Measurements from ENCODE around the gene PKN3. TPM values are rescaled to one million over a fixed set of nuclear protein-coding genes. Genes with fewer than 3 reads are reported as not detected.

The PKN3 gene
- total RNA-seq, 1 donor from 2014 or later: 3.1 TPM

DNA sequence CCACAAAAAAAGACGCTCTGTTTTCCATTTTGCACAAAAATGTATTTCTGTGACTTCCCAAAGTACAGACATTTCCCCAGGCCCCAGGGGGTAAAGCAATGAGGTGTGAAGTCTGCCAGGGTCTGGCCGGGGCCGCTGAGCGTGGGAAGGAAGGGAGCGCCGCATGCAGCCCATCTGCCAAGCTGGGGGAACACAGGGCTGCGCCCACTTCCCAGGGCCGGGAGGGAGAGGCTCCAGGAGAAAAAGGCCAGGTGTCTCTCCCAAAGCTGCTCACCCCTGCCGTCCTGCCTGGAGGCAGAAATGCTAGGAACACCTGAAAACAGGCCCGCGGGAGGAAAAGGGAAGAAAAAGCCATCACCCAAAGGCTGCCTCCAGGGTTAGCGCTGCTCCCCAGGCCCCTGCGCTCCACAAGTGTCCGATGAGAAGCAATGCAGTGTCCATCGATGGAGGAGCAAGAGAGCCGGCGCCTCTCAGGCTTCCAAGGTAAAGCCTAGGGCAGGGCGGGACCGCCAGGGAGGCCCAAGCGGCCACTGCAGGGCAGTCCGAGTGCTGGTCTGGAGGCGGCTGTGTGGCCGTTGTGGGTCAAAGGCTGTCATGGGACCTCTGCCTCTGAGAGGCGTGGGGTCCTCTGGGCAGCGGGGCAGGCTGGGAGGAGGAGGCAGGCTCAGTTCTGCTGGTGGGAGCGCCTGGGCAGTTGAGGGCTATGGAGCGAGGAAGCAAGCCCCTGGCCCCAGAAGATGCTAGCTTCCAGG is 27.6 kb downstream of the PKN3 start:
- TF ChIP-seq CTCF (IDR thresholded peaks at IDR 0.05; ENCODE audit: insufficient read depth, low read depth, low read length): no peak
- TF ChIP-seq EZH2 (IDR thresholded peaks at IDR 0.05; ENCODE audit: insufficient read depth, low read length): no peak
- H3K9ac ChIP-seq (ENCODE audit: low read length): no peak overlapping the region
- H3K9me3 ChIP-seq (ENCODE audit: insufficient read depth, low read depth, low read length): no peaks in the 10 kb centered on the region
- no peak overlapping the region for H2AFZ ChIP-seq (ENCODE audit: low read depth, low read length)
- no peak overlapping the region for H3K4me3 Mint-ChIP-seq (ENCODE audit: unreplicated experiment)
- H3K4me1 ChIP-seq (ENCODE audit: insufficient read depth, low read length): no peaks in the 10 kb centered on the region
- FAIRE-seq (no peak), DNase-seq (ENCODE audit: low read depth) (no peak)
- no peaks in the 10 kb centered on the region for H3K9me3 Mint-ChIP-seq (ENCODE audit: unreplicated experiment)
- no peaks in the 10 kb centered on the region for H3K27me3 Mint-ChIP-seq (ENCODE audit: low read depth, unreplicated experiment)
- H3K27ac Mint-ChIP-seq (ENCODE audit: unreplicated experiment): no peak overlapping the region
- no peak overlapping the region for H3K4me3 ChIP-seq (ENCODE audit: insufficient read depth, low read depth, low read length)
- no peak overlapping the region for H3K27ac ChIP-seq (ENCODE audit: low read depth, low read length)
- peaks cover 4% of the 10 kb centered on the region for H3K36me3 Mint-ChIP-seq (ENCODE audit: low read depth, unreplicated experiment)
- H3K36me3 ChIP-seq (ENCODE audit: insufficient read depth, low read length): no peaks in the 10 kb centered on the region
- H3K27me3 ChIP-seq (ENCODE audit: insufficient read depth, low read length): no peaks in the 10 kb centered on the region
- no peaks in the 10 kb centered on the region for H3K79me2 ChIP-seq (ENCODE audit: insufficient read depth, low read length)
- no peaks in the 10 kb centered on the region for H4K20me1 ChIP-seq (ENCODE audit: insufficient read depth, low read length)
- H3K4me2 ChIP-seq (ENCODE audit: low read length): no peak overlapping the region
- peaks cover 2% of the 10 kb centered on the region for H3K4me1 Mint-ChIP-seq (ENCODE audit: low read depth, unreplicated experiment)

- H3K4me1 ChIP-seq (ENCODE audit: insufficient read depth, low read length): no peaks in the 10 kb centered on the region
- TF ChIP-seq EZH2 (IDR thresholded peaks at IDR 0.05; ENCODE audit: insufficient read depth, low read length) (no peak), CTCF (IDR thresholded peaks at IDR 0.05; ENCODE audit: insufficient read depth, low read depth, low read length) (no peak)
- no peak overlapping the region for H3K27ac Mint-ChIP-seq (ENCODE audit: unreplicated experiment)
Measured at GRCh38 chr9:128731093-128731492, 28.8 kb downstream of the PKN3 start.

GRCh38 chr9:128731691-128732090 is 29.4 kb downstream of the PKN3 start:
- Mint-ChIP-seq H3K9me3 (ENCODE audit: unreplicated experiment) (no peaks in the 10 kb centered on the region), H3K4me1 (ENCODE audit: low read depth, unreplicated experiment) (no peaks in the 10 kb centered on the region), H3K27me3 (ENCODE audit: low read depth, unreplicated experiment) (no peaks in the 10 kb centered on the region), H3K27ac (ENCODE audit: unreplicated experiment) (no peak overlapping the region), H3K36me3 (ENCODE audit: low read depth, unreplicated experiment) (peaks cover 4% of the 10 kb centered on the region), H3K4me3 (ENCODE audit: unreplicated experiment) (no peak overlapping the region)
- FAIRE-seq: no peak
- Histone ChIP-seq H3K4me1 (ENCODE audit: insufficient read depth, low read length) (no peaks in the 10 kb centered on the region), H3K9ac (ENCODE audit: low read length) (no peak overlapping the region), H2AFZ (ENCODE audit: low read depth, low read length) (no peak overlapping the region), H4K20me1 (ENCODE audit: insufficient read depth, low read length) (no peaks in the 10 kb centered on the region), H3K36me3 (ENCODE audit: insufficient read depth, low read length) (no peaks in the 10 kb centered on the region), H3K79me2 (ENCODE audit: insufficient read depth, low read length) (no peaks in the 10 kb centered on the region), H3K27ac (ENCODE audit: low read depth, low read length) (no peak overlapping the region), H3K9me3 (ENCODE audit: insufficient read depth, low read depth, low read length) (no peaks in the 10 kb centered on the region), H3K4me3 (ENCODE audit: insufficient read depth, low read depth, low read length) (no peak overlapping the region), H3K4me2 (ENCODE audit: low read length) (no peak overlapping the region), H3K27me3 (ENCODE audit: insufficient read depth, low read length) (no peaks in the 10 kb centered on the region)
- no peak for TF ChIP-seq EZH2 (IDR thresholded peaks at IDR 0.05; ENCODE audit: insufficient read depth, low read length)
- TF ChIP-seq CTCF (IDR thresholded peaks at IDR 0.05; ENCODE audit: insufficient read depth, low read depth, low read length): no peak
- DNase-seq (ENCODE audit: low read depth): no peak

More at GRCh38 chr9:128731093-128731492, 28.8 kb downstream of the PKN3 start:
- no peak overlapping the region for H3K4me3 ChIP-seq (ENCODE audit: insufficient read depth, low read depth, low read length)
- H3K4me2 ChIP-seq (ENCODE audit: low read length): no peak overlapping the region
- no peak for FAIRE-seq
- no peak for DNase-seq (ENCODE audit: low read depth)
- H3K27ac ChIP-seq (ENCODE audit: low read depth, low read length): no peak overlapping the region
- H3K27me3 ChIP-seq (ENCODE audit: insufficient read depth, low read length): no peaks in the 10 kb centered on the region
- Mint-ChIP-seq H3K4me3 (ENCODE audit: unreplicated experiment) (no peak overlapping the region), H3K36me3 (ENCODE audit: low read depth, unreplicated experiment) (peaks cover 4% of the 10 kb centered on the region), H3K9me3 (ENCODE audit: unreplicated experiment) (no peaks in the 10 kb centered on the region), H3K4me1 (ENCODE audit: low read depth, unreplicated experiment) (no peaks in the 10 kb centered on the region), H3K27me3 (ENCODE audit: low read depth, unreplicated experiment) (no peaks in the 10 kb centered on the region)
- H3K9me3 ChIP-seq (ENCODE audit: insufficient read depth, low read depth, low read length): no peaks in the 10 kb centered on the region
- no peak overlapping the region for H2AFZ ChIP-seq (ENCODE audit: low read depth, low read length)
- H3K9ac ChIP-seq (ENCODE audit: low read length): no peak overlapping the region
- H3K79me2 ChIP-seq (ENCODE audit: insufficient read depth, low read length): no peaks in the 10 kb centered on the region
- no peaks in the 10 kb centered on the region for H4K20me1 ChIP-seq (ENCODE audit: insufficient read depth, low read length)
- H3K36me3 ChIP-seq (ENCODE audit: insufficient read depth, low read length): no peaks in the 10 kb centered on the region
